ENCODE measurements around the gene B3GNT4.

- no peak for TF ChIP-seq POLR2A (IDR thresholded peaks at IDR 0.05)
- TF ChIP-seq CTCF (IDR thresholded peaks at IDR 0.05) = no peak
Measured at GRCh38 chr12:122161682-122162081, 41.8 kb upstream of the B3GNT4 start.

Measured in breast epithelium (tissue), 3 donors.